Karpas-422 (cell line): ENCODE measurements around the gene MGAT3. TPM values are rescaled to one million over a fixed set of nuclear protein-coding genes. Genes with fewer than 3 reads are reported as not detected.
A peak's percentile ranks its signal among the peaks of the same experiment; 100 is the strongest.

Experiments
- DNase-seq: peaks from one replicate; pipeline ENCODE4 v3.0.0-alpha.2; 2015
- H2AFZ ChIP-seq: fragments of 200-600 bp; sonication (generic); 2 replicates; pipeline ENCODE4 v1.6.1; 2014; ENCODE audit warnings: antibody characterized with exemption, low read length, mixed read lengths
- H3K27ac ChIP-seq: fragments of 200-600 bp; sonication (generic); 2 replicates; pipeline ENCODE4 v1.5.1; 2014; ENCODE audit warnings: mild to moderate bottlenecking, low read length, moderate library complexity
- H3K27me3 ChIP-seq: fragments of 200-600 bp; sonication (generic); 2 replicates; pipeline ENCODE4 v1.6.1; 2014; ENCODE audit warnings: low read length, mixed read lengths
- H3K36me3 ChIP-seq: fragments of 200-600 bp; sonication (generic); 2 replicates; pipeline ENCODE4 v1.6.1; 2014; ENCODE audit warnings: low read length, mixed read lengths; ENCODE audit not compliant: insufficient read depth
- H3K4me1 ChIP-seq: fragments of 200-600 bp; sonication (generic); 2 replicates; pipeline ENCODE4 v1.6.1; 2014; ENCODE audit warnings: mild to moderate bottlenecking, low read length, mixed read lengths
- H3K4me2 ChIP-seq: fragments of 200-600 bp; sonication (generic); 2 replicates; pipeline ENCODE4 v1.6.1; 2014; ENCODE audit warnings: low read length, low read depth, mild to moderate bottlenecking; ENCODE audit not compliant: poor library complexity, severe bottlenecking
- H3K4me3 ChIP-seq: fragments of 200-600 bp; sonication (generic); 2 replicates; pipeline ENCODE4 v1.5.1; 2014; ENCODE audit warnings: mild to moderate bottlenecking, antibody characterized with exemption, low read length, mixed read lengths
- H3K79me2 ChIP-seq: fragments of 200-600 bp; sonication (generic); 2 replicates; pipeline ENCODE4 v1.6.1; 2014; ENCODE audit warnings: mild to moderate bottlenecking, low read length, mixed read lengths
- H3K9ac ChIP-seq: fragments of 200-600 bp; sonication (generic); 2 replicates; pipeline ENCODE4 v1.6.0; 2014; ENCODE audit warnings: low read length
- H3K9me2 ChIP-seq: fragments of 200-600 bp; sonication (generic), shearing (Covaris generic); replicated peaks from 2 replicates; pipeline ENCODE4 v1.6.0; 2014; ENCODE audit warnings: mild to moderate bottlenecking, low read length, moderate library complexity; ENCODE audit not compliant: insufficient read depth
- H3K9me3 ChIP-seq: fragments of 300-700, 200-600 bp; sonication (generic); 2 replicates; pipeline ENCODE4 v1.6.1; 2014; ENCODE audit warnings: low read length, mixed read lengths
- H4K20me1 ChIP-seq: fragments of 200-600 bp; sonication (generic); 2 replicates; pipeline ENCODE4 v1.6.1; 2014; ENCODE audit warnings: mild to moderate bottlenecking, antibody characterized with exemption, low read length, low read depth; ENCODE audit not compliant: insufficient read depth
- total RNA-seq: library from RNA; depleted of rRNA; stranded (reverse); fragments of >200 nt; shearing (Covaris generic); gene quantifications from 2 replicates; pipeline ENCODE4 v1.2.3, GENCODE V29; 2014; ENCODE audit warnings: low replicate concordance

Gene MGAT3
- total RNA-seq, 1 experiment from 2014 or later, result 34.8 TPM

DNA sequence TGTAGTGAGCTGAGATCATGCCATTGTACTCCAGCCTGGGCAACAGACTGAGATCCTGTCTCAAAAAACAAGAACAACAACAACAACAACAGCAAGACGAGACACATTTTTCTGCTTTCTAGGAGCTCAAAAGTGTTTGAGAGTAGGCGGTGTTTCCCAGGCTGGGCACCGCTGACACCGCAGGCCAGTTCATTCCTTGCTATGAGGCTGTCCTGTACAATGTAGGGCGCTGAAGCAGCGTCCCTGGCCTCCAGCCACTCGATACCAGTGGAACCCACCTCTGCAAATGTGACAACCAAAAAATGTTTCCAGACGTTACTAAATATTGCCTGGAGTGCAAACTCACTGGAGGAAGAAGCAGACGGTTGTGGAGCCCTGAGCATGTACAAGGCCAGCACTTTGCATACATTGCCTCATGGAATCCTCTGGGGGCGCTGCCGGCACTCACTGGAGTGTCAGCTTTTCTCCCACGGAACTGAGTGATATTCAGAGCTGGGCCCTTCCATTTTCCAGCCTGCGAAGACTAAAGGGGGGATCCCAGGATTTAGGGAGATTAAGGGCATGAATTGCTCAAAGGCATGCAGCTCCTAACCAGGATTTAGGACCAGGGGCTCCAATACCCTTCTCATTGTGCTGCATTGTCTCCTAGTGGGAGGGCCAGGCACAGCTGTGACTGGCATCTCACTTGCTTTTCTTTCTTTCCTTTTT, 39.5 kb downstream of the MGAT3 start:
- no peaks in the 10 kb centered on the region for H3K9me3 ChIP-seq
- no peaks in the 10 kb centered on the region for H3K79me2 ChIP-seq
- H2AFZ ChIP-seq, result no peak overlapping the region
- peak overlapping the region; percentile 21 for H3K4me2 ChIP-seq
- no peaks in the 10 kb centered on the region for H3K27me3 ChIP-seq
- no peaks in the 10 kb centered on the region for H3K9me2 ChIP-seq
- no peak overlapping the region for H3K9ac ChIP-seq
- H3K36me3 ChIP-seq, result peaks cover 2% of the 10 kb centered on the region
- peaks cover 1% of the 10 kb centered on the region; the same call in 1 of the 2 replicates for H4K20me1 ChIP-seq
- H3K27ac ChIP-seq, result no peak overlapping the region
- peak; percentile 80 for DNase-seq
- H3K4me1 ChIP-seq, result peaks cover 11% of the 10 kb centered on the region
- no peak overlapping the region for H3K4me3 ChIP-seq

DNA sequence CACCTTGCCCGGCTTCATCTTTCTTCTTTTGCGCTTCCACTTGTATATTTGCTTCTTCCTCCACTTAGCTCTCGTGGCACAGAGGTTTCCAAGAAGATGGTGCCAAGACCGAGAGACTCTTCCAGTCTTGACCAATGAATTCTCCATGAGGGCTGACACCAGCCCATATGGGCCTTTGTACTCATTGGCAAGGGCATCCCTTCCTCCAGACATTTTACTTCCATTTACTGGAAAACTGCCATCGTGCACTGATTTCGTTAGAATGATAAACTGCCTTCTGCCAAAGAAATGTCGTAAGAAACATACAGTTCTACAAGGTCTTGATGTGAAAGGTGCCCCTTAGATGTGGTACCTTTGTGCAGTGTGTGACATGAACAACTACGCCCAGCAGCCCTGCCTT, 40.6 kb downstream of the MGAT3 start:
- H3K27me3 ChIP-seq, result no peaks in the 10 kb centered on the region
- H3K9ac ChIP-seq, result no peak overlapping the region
- H3K4me1 ChIP-seq, result peaks cover 18% of the 10 kb centered on the region

DNA sequence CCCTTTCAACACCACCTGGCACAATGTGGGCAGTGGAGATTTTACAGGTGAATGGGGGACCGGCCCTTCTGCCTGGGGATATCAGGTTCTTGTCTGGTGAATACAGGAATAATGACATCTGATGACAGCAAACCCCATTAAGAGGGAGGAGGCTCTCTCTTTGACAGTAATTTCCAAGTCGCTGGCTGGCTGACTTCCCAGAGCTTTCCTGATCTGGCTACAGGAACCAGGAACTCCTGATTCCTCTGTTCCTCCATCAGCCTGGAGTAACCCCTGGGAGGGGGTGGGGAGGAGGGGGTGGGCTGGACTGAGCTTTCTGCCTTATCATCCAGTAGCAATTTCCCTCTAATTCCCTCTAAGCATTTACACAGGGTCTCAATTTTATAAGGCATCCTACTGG, 41.6 kb downstream of the MGAT3 start:
- no peaks in the 10 kb centered on the region for H3K9me2 ChIP-seq
- H3K27me3 ChIP-seq, result no peaks in the 10 kb centered on the region
- no peak for DNase-seq
- H3K4me1 ChIP-seq, result peaks cover 21% of the 10 kb centered on the region
- no peak overlapping the region for H3K4me2 ChIP-seq
- H3K4me3 ChIP-seq, result no peak overlapping the region
- H3K27ac ChIP-seq, result no peak overlapping the region
- H2AFZ ChIP-seq, result no peak overlapping the region
- H4K20me1 ChIP-seq, result peaks cover 5% of the 10 kb centered on the region; the same call in 1 of the 2 replicates
- no peak overlapping the region for H3K9ac ChIP-seq
- peaks cover under 1% of the 10 kb centered on the region for H3K36me3 ChIP-seq
- no peaks in the 10 kb centered on the region for H3K9me3 ChIP-seq
- H3K79me2 ChIP-seq, result peaks cover 12% of the 10 kb centered on the region

More for the DNA sequence above, 40.6 kb downstream of the MGAT3 start:
- no peaks in the 10 kb centered on the region; the same call in 1 of the 2 replicates for H4K20me1 ChIP-seq
- no peak overlapping the region for H2AFZ ChIP-seq
- no peak overlapping the region for H3K4me2 ChIP-seq
- H3K9me2 ChIP-seq, result no peaks in the 10 kb centered on the region
- no peak for DNase-seq
- no peaks in the 10 kb centered on the region for H3K9me3 ChIP-seq
- peaks cover 3% of the 10 kb centered on the region for H3K79me2 ChIP-seq
- H3K36me3 ChIP-seq, result no peaks in the 10 kb centered on the region
- no peak overlapping the region for H3K27ac ChIP-seq
- no peak overlapping the region for H3K4me3 ChIP-seq

DNA sequence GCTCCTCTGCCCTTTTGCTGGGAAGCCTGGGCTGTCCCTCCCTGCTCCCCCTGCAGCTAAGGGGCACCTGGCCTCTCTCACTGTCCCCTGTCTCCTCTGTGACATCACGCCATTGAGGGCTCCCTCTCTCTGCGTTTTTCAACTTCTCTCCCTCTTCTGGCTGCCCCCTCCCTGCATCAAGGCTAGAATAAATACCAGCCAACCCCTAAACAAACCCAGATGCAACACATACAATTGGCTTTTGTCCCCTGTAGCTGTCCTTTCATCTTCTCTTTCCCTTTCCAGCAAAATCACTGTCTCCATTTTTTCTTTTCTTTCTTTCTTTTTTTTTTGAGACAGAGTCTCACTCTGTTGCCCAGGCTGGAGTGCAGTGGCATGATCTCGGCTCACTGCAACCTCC, 42.0 kb downstream of the MGAT3 start:
- Histone ChIP-seq H3K79me2 (peaks cover 16% of the 10 kb centered on the region), H3K36me3 (peaks cover 5% of the 10 kb centered on the region), H3K4me3 (no peak overlapping the region), H3K9me2 (no peaks in the 10 kb centered on the region), H3K4me2 (no peak overlapping the region), H4K20me1 (peaks cover 9% of the 10 kb centered on the region; the same call in 1 of the 2 replicates), H3K27me3 (no peaks in the 10 kb centered on the region), H2AFZ (no peak overlapping the region), H3K9ac (no peak overlapping the region), H3K4me1 (peaks cover 25% of the 10 kb centered on the region), H3K9me3 (no peaks in the 10 kb centered on the region), H3K27ac (no peak overlapping the region)
- no peak for DNase-seq

DNA sequence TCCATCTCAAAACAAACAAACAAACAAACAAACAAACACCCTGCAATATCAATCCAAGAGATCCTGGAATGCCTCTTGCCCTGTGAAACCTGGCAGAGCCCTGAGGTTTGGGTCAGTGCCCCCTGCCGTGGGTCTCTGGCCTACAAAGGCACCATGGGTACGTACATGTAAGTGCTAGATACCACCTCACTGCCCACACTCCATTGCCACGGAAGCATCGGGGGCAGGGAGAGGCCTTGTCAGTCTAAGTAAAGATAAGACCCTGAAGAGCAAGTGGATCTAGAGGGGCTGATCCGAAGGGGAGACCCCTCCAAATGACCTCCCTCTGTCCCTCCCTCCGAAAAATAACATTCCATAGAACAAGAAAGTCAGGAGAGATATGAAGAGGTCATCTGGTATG, 43.3 kb downstream of the MGAT3 start:
- Histone ChIP-seq H3K36me3 (peaks cover 15% of the 10 kb centered on the region), H3K27me3 (no peaks in the 10 kb centered on the region), H3K9ac (no peak overlapping the region)

DNA sequence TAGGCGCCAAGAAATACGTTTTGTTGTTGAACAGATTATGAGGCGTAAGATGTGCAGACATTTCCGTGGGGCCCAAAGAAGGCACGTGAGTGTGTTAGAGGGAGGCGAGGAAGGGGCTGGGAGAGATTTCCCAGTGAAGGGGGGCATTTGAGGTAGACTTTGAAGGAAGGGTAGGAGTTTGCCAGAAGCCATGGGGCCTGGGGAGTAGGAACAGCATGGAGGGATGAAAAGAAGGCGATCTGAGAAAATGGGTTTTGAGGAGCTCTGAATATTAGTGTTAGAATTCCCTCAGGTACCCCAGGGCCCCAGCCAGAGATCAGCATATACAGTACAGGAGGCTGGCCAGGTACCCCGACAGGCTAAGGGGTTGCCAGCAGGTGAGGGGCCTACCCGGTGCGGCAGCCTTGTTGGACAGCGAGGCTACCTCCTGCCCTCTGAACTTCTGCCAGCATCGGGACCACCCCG, 44.9 kb downstream of the MGAT3 start:
- Histone ChIP-seq H3K79me2 (peaks cover 43% of the 10 kb centered on the region), H3K9ac (peak overlapping the region; percentile 81), H4K20me1 (peaks cover 14% of the 10 kb centered on the region; the same call in 1 of the 2 replicates), H3K27ac (no peak overlapping the region; the same call in 1 of the 2 replicates), H3K4me3 (peak overlapping the region; percentile 82), H3K27me3 (no peaks in the 10 kb centered on the region), H3K4me1 (peaks cover 22% of the 10 kb centered on the region), H3K9me3 (no peaks in the 10 kb centered on the region), H3K36me3 (peaks cover 30% of the 10 kb centered on the region), H2AFZ (peak overlapping the region; percentile 87), H3K9me2 (no peaks in the 10 kb centered on the region), H3K4me2 (peak overlapping the region; percentile 86)
- DNase-seq, result no peak

More for the DNA sequence above, 43.3 kb downstream of the MGAT3 start:
- Histone ChIP-seq H3K9me2 (no peaks in the 10 kb centered on the region), H2AFZ (no peak overlapping the region), H3K9me3 (no peaks in the 10 kb centered on the region), H3K4me2 (no peak overlapping the region), H4K20me1 (peaks cover 10% of the 10 kb centered on the region; the same call in 1 of the 2 replicates), H3K27ac (no peak overlapping the region), H3K4me1 (peaks cover 32% of the 10 kb centered on the region), H3K79me2 (peaks cover 28% of the 10 kb centered on the region), H3K4me3 (no peak overlapping the region)
- no peak for DNase-seq

DNA sequence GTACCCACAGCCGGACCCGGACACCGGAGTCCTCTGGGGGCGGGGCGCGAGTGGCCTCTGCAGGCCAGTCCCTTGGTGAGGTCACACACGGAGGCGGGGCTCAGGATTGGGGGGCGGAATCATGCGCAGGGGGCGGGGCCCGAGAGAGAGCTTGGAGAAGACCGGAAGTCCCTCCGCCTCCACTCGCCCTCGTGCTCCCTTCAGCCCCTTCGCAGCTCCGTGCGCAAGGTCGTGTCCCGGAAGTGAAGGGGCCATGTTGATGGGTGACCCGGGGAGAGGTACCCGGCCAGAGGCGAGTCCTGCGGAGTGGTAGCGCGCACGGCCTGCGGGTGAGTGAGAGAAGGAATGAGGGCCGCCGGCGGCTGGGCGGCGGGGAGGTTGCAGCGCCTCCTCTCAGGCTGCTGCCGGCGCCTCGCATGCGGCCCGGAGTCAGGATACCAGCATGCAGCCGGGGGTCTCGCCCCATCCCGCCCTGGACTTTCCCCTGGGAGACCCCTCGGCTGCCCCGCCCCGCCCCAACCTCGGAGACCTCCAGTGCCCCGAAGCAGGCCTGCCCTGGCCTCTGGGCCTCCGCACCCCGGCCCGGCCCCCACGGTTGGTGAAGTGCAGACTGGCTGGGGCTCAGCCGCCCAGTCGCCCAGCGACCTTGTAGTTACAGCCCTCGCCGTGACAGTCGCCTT, 45.4 kb downstream of the MGAT3 start, which contains the start of gene MIEF1:
Gene MIEF1 (plus strand): TSS at position 182 of the 680 bp plus-strand sequence. CDS start 9,005 bp downstream, outside the sequence.
- Histone ChIP-seq H3K9me2 (no peaks in the 10 kb centered on the region), H3K9ac (peak within 1 kb of the TSS; percentile 81), H3K9me3 (no peaks in the 10 kb centered on the region), H3K27ac (peak within 1 kb of the TSS; percentile 48), H3K4me3 (peak within 1 kb of the TSS; percentile 82), H3K27me3 (no peaks in the 10 kb centered on the region), H2AFZ (peak within 1 kb of the TSS; percentile 87), H3K4me1 (peaks cover 22% of the 10 kb centered on the region), H3K79me2 (peaks cover 47% of the 10 kb centered on the region), H3K36me3 (peaks cover 33% of the 10 kb centered on the region), H4K20me1 (peaks cover 14% of the 10 kb centered on the region; the same call in 1 of the 2 replicates), H3K4me2 (peak within 1 kb of the TSS; percentile 86)
- DNase-seq, result peak; percentile 98

DNA sequence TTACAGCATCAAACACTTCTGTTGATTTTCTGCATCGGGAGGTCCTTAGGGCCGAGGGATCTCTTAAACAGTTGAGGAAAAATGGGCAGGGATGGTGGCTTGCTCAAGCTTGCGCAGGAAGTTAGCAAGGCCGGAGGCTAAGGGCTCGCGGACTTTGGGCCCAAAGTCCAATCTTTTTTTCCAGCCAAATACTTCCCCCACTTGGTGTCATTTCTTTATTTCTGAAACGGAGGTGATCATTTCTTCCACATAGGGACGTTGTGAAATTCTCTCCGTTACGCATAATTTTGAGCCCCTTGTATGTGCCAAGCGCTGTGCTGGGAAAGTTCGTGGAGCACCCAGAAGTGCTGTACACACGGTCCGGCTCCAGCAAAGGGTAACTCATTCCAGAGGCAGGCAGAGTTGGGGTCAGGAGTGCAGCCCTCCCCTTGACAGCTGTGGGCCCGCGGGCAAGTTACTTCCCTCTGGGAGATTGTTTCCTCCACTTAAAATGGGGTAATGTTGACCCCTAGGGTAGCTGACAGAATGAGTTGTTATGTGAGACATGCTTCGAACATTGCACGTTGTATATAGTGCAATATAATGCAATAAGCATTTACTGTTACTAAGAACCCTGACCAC, 46.1 kb downstream of the MGAT3 start:
- Histone ChIP-seq H3K9me3 (no peaks in the 10 kb centered on the region), H3K4me1 (peaks cover 22% of the 10 kb centered on the region), H3K4me2 (peak overlapping the region; percentile 86), H2AFZ (no peak overlapping the region), H3K9ac (peak overlapping the region; percentile 81), H3K36me3 (peaks cover 36% of the 10 kb centered on the region), H4K20me1 (peaks cover 17% of the 10 kb centered on the region), H3K9me2 (no peaks in the 10 kb centered on the region), H3K27me3 (no peaks in the 10 kb centered on the region), H3K4me3 (peak overlapping the region; percentile 82), H3K27ac (peak overlapping the region; percentile 48), H3K79me2 (peaks cover 50% of the 10 kb centered on the region)
- DNase-seq, result peak; percentile 56
